Urothelium cell line (cell line): ENCODE measurements around the gene LRRK1.

Source experiments
- DNase-seq: peaks from one replicate; pipeline ENCODE4 v3.0.0; 2011; ENCODE audit warnings: low spot score, mixed read lengths
- FAIRE-seq: peaks from 2 replicates; lab custom pipeline; 2011; peaks lifted over from hg19 to GRCh38; lab: Jason Lieb, UNC

LRRK1 gene

DNA sequence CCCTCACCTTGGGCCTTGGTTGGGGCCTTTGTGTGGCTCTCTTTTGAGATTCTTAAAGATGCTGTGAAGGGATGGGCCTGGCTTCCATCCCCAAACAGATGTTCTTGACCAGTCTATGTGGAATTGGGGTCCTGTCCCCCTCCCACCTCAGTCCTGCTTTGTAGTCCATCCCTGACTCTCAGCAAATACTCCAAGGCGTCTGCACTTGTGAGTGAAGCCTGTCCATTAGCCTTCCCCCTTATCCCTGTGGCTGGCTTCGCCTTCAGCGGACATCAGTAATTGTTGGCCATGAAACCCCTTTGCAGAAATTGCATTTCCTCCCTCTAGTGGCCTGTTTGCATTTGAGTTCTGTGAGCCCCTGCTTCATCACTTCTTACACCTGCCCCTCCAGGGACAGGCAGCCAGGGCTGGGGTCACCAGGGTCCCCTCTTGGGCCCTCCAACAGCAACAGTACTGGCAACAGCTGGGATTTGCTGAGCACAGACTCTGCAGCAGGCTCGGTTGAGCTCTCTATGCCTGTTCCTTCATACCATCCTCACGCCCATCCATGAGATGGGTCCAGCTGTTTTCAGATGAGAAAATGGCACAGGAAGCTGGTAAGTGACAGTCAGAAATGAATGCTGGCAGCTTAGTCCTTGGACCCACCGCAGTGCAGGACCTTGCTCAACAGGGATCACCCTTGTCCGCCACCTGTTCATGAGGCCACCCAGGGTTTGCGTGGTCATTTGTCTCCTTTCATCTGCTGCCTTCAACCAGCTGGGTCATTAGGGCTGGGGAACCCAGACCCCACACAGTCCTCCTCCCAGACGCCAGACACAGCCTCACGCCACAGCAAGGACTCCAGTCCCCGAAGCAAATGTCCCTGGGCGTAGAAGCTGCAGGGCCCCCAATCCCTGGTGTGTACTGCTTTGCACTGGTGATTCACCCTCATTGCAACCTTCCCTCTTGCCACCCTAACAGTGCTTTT is 8.9 kb upstream of the LRRK1 start:
- FAIRE-seq (no peak), DNase-seq (no peak)

DNA sequence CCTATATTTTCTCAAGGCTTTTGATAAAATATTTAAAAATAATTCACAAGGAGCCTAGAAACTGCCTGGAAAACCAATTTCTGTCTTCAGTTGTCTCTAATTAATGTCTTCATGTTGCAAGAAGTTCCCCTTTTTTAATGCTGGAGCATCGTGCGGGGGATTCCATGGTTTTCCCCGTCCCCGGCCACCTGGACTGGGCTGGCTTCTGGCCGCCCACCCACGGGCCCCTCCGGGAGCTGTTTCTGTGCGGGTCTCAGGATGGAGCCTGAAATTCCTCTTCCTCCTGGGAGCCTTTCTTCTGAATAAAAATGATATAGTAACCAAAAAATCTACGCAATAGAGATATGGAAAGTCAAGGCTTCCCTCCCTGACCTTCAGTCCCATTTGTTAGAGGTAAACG is 8.1 kb upstream of the LRRK1 start:
- no peak for DNase-seq
- FAIRE-seq: no peak

DNA sequence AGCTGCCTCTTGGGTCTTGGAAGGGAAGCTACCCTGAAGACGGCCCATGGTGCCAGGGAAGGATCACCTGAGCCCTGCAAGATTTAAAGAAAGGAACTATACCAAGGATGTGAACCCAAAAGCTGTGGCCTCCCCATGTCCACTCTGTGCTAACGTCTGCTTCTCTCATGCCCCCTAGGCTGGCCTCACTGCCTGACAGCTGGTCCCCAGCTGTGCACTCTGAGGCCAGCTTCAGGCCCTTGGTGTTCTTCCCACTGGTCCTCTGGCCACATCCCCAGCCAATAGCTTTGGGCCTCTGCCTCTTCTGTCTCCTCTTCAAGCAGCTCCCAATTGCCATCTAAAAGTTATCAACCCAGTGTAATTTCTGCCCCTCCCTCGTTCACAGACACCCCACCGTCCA is 5.2 kb upstream of the LRRK1 start:
- FAIRE-seq (no peak), DNase-seq (no peak)

DNA sequence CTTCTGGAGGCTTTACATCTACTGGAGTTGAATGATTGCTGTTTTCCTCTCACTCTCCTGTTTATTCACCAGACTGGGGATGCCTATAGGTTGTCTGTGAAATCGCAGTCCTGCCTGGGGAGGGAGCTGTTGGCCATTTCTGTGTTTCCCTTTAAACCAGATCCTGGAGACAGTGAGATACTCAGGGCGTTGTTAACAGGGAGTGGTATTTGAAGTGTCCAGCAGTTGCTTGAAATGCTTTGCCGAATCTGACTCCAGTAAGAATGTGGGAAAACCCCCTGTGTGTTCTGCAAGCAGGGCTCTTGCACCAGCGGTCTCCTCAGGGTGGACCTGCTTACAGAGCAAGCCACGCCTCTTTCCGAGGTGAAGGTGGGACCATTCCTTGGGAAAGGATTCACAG is 4.3 kb upstream of the LRRK1 start:
- DNase-seq (no peak), FAIRE-seq (no peak)

DNA sequence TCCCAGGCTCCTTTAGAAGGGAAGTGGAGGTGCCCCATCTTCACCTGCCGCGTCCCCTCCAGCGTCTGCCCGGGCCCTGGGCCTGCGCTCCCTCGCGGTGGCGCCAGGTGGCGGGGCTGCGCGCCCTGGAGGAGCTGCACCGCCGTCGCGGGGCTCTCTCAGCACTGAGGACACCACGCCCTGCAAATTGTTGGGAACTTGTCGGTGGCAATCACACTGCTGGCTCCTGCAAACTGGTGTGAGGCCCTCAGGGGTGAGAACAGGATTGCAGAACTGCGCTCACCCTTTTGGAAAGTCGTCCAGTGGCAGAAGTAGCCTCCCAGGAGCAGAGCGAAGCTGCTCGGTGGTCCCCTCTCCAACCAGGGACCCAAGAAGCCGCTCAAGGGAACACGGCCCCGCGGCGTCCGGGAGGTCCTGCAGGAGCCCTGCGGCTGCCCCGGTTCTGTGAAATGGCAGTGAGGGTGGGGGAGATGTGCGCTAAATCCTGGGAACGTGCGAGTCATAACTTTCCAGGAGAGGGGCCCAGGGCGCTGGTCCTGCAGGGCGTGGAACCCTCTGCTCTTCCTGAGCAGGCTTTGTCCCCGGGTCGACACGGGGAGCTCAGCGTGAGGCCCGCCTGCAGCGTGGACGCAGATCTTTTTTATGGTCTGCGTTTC is 995 bp upstream of the LRRK1 start:
- FAIRE-seq (no peak), DNase-seq (peak; percentile 93)

DNA sequence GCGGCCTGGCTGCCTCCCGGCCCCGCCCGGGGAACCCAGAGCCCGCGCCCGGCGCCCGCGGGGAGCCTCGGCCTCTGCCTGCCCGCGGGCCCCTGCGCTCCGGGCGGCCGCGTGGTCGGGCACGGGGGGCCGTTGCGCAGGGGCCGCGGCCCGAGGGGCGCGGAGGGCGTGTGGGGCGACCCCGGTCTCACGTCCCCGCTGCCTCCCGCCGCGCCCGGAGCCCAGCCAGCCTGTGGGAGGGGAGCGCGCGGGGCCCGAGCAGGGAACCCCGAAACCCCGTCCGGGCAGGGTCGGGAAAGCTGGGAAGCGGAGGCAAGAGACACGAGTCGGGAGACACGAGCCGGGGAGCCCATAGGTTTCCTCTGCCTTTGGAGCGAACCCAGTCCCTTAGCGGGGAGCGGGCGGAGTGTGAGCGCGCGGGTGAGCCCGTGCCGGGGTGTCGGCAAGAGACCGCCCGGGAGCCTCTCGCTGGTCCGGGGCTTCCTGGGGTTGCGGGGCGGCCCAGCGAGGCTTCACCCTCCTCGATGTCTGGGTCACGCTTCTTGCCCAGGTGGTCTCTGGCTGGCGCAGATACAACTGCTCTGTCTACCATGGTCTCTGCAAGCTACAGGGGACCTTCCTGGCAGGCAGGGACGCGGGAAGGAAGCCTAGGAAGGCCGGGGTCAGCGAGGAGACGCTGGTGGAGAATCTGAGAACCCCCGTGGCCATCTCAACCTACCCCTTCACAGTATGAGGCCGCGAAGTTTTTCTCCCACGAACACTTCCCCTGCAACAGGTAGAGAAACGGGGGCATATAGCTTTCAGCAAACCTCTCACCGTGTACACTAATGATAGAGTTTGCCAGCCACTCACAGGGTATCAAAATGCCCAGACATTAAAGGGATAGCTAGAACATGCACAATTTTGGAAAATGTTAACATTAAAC is 586 bp downstream of the LRRK1 start:
- DNase-seq: peak; percentile 43

DNA sequence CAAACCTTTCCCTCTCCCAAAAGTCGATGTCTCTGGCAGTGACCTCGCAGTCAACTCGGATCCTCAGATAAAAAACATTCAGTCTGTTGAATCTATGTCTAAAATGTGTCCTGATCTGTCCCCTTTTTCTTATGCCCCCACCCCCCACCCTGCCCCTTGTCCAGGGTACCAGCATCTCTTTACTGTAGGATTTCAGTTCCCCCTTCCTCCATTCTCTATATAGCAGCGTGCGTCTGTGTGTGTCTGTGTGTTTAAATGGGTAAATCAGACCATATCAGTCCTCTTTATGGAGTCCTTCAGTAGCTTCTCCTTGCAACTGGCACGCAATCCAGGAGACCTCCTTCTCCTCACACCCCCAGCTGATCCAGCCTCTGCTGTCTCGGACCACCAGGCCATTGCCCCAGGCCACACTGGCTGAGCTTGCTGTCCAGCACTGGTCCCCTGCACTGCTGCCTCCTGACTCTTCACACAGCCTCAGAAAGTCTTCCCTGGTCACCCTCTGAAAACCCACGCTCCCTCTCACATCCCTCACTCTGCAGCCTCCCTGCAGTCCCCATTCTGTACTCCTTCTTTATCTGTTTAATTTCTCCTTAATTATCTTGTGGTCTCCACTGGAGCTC is 1.5 kb downstream of the LRRK1 start:
- DNase-seq (no peak), FAIRE-seq (no peak)

More for the DNA sequence above, 586 bp downstream of the LRRK1 start:
- FAIRE-seq: no peak

DNA sequence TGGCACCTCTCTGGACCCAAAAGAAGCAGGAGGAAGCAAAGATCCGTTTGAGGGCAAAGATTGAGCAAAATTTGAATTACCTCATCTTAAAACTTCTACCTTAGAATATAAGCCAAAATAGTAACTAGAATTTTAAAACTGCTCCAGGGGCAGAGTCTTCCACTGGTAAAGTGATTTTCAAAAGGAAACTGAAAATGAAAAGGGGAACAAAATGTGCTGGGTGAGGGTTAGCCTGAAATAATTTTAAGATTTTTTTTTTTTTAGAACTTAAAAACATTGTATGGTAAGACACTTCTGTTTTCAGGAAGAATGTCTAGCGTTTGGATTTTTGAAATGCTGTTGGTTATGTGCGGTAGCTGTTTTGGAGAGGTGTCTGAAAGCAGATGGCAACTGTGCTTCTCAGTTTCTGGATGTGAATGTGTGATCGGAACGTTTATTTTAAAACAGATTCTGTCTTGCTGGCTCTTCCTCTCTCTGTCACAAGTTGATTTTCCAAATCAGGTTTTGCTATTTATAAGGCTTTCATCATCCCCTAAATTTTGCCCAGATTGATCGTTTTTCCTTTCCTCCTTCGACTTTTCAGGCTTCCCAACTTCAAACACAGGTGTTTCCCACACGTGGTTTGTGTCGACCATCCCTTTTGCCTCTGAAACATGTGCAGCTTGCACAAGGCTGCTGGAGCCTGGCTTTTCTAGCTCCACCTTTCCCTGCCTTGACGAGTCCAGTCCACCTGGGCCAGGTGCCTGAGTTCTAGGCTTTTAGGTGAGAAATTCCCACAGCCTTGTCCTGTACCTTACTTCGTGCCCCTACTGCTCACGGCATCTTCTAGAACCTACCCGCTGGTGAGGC is 3.3 kb downstream of the LRRK1 start:
- no peak for DNase-seq
- FAIRE-seq: no peak

DNA sequence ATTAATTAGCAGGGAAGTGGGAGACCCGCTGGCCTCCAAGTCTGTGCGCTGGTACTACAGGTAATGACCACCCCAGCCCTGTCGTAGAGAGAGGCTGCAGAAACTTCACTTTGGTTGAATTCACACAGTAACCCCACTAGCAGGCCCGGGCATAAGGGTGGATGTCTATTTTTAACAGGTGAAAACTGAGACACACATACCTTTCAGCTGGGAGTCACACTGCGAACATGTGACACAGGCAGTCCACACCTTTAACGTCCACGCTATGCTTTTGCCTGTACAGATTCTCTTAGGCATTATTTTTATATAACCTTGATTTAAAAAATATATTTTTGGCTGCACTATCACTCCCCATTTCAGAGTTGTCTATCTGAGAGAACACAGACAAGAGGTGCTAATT is 3.9 kb downstream of the LRRK1 start:
- DNase-seq: no peak
- FAIRE-seq: no peak

DNA sequence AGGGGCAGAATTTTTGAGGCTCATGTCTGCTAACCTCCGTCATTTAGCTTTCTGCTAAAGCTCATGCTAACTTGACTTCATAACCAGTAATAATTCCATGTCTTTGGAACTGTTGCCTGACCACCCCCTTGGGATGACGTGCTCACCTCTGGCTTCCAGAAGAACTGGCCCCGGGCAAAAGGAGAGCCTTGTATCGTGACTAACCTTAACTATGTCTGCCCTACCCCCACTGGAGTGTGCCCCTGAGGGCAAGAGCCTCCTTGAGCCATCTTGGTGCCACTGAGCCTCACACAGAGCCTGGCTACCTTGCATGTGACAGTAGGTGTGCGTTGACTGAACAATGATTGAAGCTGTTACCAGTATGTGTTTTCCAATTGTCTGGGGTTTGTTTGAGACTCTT is 4.7 kb downstream of the LRRK1 start:
- DNase-seq (no peak), FAIRE-seq (no peak)

DNA sequence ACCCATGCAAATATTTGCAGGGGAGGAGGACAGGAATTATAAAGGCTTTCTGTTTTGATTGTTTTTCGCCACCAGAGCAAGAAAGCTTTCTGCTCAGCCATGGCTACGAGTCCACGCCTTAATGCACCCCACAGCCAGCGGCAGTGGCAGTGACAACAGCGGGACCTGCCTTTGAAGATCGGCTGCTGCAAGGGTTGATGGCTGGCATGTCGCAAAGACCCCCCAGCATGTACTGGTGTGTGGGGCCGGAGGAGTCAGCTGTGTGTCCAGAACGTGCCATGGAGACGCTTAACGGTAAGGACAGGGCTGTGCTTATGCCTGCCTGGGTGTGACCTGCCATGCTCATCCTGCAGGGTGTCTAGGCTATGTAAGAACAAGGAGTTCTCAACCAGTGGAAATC is 5.3 kb downstream of the LRRK1 start:
- no peak for DNase-seq
- no peak for FAIRE-seq

DNA sequence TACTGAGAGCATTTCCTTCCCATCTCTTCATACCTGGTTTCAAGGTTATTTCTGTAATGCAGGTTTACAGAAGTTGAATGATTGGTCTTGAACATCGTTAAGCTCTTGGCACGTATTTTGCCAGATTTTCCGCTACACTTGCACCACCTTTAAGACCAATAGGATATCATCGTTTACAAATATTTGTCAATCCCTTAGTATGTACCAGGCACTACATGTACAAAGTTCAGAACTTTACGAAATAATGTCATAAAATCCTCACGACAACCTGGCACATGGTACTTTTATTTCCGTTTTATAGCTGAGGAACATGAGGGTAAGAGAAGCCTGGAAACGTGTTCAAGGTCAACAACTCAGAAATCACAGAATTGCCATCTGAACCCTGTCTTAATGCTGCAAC is 6.3 kb downstream of the LRRK1 start:
- DNase-seq: no peak
- FAIRE-seq: no peak

DNA sequence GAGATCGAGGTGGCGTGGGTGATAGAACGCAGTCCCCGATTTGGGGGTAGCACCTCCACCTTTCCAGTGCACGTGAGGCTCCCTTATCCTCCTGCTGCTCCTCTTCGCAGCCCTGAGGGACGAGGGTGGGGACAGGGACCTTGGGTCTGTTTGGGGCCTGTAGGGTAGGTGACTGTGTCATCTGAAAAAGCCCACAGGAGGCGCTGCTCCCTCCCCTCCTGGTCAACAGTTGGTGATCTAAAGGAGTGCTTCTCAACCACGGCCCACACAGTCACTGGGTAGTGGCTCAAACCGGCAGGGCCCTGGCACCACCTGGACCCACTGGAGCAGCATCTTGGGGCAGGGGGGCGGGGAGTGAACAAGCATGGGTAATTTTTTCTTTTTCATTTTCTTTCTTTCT is 7.1 kb downstream of the LRRK1 start:
- FAIRE-seq: no peak
- no peak for DNase-seq

DNA sequence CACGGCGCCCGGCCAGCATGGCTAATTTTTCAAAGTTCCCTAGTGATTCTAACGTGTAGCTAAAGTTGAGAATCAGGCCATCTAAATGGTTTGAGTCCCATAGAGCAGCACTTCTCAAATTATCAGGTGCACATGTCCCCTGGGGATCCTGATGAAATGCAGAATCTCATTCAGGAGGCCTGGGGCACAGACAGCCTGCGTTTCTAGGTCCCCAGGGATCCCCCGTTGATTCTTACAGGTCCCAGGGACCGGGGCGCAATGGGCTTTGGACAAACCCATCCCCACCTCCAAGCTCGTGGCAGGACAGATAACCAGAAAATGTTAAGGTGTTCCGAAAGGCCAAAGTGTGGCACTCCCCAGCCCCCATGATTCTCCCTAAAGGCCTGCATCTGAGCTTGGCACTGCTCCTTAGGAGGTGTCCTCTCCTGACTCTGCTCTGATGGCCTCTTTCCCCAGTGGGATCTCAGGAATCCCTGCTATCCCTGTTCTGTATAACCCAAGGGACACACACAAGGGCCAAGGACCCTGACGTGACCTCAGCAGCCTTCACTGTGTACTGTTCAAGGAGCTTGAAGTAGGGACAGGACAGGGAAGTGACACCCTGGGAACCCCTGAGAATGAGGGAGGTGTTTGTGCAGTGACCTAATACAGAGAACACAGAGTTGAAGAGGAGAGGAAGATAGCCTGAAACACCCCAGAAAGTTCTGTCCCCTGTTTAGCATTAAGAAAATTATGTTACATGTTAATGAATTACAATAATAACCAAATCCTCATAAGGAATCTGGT is 8.0 kb downstream of the LRRK1 start:
- FAIRE-seq (no peak), DNase-seq (no peak)

DNA sequence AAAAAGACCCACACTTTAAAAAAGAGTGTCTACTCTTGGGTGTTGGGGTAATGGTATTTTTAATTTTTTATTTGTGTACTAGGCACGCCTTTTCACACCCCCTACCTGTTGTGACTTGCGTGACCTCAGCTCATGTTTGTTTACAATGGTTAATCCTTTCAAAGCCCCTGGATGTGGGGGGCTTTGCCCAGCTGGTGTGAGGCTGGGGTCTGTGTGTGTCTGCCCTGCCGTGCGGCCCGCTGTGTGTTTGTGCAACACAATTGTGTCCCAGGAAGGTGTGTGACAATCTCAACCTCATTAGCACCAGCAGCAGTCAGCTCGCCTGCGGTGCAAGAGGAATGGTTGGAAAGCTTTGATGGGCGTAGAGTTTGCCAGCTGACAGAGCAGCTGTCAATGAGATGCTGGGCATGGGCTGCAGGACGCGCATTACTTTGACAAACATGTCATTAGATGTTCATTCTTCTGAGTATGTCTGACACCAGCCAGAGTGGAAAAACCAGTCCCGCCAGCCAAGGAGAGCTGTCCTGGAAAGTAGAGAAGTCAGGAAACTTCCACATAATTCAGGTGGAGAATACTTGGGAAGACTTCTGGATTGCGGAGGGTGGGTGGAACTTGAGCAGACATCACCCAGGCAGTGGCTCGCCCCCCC is 9.6 kb downstream of the LRRK1 start:
- no peak for DNase-seq
- FAIRE-seq: no peak

DNA sequence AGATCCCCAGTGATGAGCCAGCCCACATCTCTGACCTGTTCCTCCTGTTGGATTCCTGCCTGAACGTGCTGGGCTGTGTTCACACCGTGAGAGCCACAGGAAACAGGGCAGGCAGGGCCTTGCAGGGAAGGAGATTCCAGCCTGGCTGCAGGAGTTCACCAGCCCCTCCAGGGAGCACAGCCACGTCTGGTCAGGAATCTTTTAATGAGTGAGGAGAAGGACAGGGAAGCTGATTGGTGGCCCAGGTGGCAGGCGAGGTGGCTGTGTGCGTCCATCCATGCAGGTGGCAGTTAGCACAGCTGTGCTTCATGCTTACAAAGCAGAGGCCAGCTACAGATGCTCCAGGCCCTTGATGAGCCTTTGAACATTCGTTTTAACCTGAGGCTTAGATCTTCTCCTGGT is 10.5 kb downstream of the LRRK1 start:
- no peak for DNase-seq
- no peak for FAIRE-seq

DNA sequence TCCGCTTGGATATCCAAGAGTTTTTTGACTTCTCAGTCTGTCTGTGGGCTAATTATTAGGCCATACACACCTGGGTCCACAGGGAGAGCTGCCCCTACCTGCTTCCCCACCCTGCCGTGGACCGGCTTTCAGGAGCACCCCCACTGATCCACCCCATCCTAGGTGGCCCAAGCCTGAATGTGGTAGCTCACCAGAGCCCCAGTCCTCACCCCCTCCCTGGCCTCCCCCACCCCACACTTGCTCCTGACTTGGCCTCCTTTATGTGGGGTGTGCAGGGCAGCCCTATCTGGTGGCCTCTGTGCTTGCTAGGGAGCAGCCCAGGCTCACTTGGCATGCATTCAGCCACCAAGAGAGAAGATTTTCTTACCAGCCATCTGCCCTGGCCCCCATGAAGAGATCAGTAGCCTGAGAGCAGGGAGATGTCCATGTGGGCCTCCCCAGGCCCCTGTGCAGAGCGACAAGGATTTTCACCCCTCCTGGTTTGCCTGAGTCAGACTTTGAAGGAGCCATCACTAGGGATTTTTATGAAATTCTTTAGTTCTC is 11.2 kb downstream of the LRRK1 start:
- FAIRE-seq: no peak
- no peak for DNase-seq

DNA sequence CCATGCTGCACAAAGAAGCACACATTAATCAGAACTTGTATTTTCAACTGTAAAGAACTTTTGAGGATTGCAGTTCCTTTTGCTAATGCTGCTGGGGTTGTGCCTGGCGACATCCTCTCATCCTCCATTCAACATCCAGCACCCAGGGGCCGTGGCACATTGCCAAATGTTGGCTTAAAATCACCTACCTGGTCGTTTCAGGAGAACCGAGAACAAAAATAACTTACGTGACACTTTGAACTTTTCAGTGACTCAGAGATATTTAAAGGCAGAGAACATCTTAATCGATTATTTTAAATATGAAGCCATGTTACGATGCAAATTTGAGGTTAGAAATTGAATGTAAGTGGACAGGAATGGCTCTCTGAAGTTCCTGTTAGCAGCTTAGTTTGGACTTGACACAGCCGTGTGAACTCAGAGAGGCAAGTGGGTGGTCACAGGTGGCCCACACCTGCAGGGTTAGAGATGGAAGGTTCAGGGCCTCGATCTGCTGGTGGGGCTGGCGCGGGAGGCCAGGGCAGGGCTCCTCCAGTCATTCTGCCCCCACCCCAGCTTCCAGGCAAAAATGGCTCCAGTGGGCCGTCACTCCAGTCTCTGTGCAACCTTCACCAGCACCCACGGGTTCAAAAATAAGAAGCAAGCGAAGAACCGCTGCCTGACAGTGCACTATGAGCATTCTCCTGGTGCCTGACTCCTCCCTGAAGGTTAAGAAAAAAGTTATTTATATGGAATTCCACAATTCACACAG is 12.2 kb downstream of the LRRK1 start:
- FAIRE-seq: no peak
- no peak for DNase-seq
